ENCODE results near the gene NNAT.

GRCh38 chr20:37519508-37520418, 1.3 kb upstream of the NNAT start:
- TF ChIP-seq CTCF (IDR thresholded peaks at IDR 0.05) = no peak
- no peak for TF ChIP-seq POLR2A (IDR thresholded peaks at IDR 0.05)

Measured in stomach (tissue), 4 donors.